Measurements from ENCODE around the gene WDR45B.

GRCh38 chr17:82668631-82669099 is 20.4 kb upstream of the WDR45B start:
- TF ChIP-seq, protein P1, sequence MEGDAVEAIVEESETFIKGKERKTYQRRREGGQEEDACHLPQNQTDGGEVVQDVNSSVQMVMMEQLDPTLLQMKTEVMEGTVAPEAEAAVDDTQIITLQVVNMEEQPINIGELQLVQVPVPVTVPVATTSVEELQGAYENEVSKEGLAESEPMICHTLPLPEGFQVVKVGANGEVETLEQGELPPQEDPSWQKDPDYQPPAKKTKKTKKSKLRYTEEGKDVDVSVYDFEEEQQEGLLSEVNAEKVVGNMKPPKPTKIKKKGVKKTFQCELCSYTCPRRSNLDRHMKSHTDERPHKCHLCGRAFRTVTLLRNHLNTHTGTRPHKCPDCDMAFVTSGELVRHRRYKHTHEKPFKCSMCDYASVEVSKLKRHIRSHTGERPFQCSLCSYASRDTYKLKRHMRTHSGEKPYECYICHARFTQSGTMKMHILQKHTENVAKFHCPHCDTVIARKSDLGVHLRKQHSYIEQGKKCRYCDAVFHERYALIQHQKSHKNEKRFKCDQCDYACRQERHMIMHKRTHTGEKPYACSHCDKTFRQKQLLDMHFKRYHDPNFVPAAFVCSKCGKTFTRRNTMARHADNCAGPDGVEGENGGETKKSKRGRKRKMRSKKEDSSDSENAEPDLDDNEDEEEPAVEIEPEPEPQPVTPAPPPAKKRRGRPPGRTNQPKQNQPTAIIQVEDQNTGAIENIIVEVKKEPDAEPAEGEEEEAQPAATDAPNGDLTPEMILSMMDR (conservative IDR thresholded peaks at IDR 0.05; ENCODE audit: low read length), result peak; percentile 80
- no peak for TF ChIP-seq EZH2phosphoT487 (IDR thresholded peaks at IDR 0.05; ENCODE audit: borderline replicate concordance, low read depth, low read length)
